NCI-H2196 treated with DMSO at 0.1 percent for 48 hours (cell line): ENCODE data around the gene SP9.
A peak's percentile ranks its signal among the peaks of the same experiment; 100 is the strongest.
"Not testable (repeated sequence)": the region's sequence is repeated elsewhere in the genome, so short reads cannot be mapped to it uniquely, and the experiment has no call there.

Experiments
- DNase-seq: peaks from one replicate; lab custom pipeline; 2025; ENCODE audit not compliant: unreplicated experiment; lab: John Stamatoyannopoulos, UW

Gene SP9

DNA sequence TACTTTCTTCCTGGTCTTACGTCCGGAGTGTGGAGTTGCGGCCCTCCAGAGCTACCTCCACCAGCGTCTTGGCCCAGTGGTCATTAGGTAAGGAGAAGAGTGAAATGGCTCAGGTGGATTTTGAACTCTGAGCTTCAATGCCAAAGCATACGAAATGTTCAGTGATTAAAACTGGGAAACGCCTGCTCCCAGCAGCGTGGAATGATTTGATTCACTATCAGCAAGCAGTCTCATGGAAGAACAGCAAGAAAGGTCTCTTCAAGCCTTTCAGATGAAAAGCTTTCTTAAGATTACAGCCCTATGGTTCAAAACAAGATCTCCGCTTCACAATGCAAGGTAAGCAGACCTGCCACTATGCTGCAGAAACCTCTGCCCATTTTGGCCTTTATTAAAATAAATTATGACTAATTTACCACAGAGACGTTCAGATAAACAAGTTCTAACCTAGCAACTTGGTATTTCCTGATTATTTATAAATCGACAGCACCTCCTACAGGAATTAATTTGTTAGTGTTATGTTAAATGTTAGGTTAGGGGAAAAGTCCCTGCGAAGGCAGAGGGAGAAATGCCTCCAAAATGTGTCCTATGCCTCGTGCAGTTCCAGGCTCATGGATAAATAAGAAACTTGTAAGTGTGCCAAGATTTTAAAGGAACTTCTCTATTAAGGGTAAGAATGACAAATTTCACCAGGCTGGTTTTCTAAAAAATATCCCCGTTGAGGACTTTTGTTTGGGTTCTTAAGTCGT, 10.1 kb downstream of the SP9 start:
- DNase-seq: peak; percentile 19

- DNase-seq: no peak
These were observed 15.3 kb downstream of the SP9 start for GRCh38 chr2:174350018-174350417.

DNA sequence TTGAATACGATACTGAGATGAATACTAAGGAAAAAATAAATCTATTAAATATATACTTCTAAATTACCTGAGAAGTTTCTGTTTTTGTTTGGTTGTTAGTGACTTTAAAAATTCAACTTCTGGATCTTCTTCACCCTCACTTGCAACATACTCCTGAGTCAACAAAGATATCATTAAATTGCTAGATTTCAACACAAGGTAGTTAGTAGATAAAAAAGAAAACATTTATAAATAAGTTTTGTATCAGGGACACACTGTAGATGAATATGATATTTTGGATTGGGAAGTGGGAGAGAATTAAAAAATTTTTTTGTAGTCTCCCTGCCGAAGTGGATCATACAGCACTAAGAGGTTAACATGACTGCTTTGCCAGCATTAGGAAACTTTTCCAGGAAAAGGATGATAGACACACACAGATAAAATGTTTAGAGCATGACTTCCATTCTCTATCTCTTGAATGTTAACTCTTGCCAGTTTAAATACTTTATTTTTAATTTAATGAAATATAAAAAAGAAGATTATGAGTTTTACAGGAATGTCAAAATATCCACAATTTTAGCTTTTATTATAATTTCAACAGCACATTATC, 15.9 kb downstream of the SP9 start:
- no peak for DNase-seq

DNA sequence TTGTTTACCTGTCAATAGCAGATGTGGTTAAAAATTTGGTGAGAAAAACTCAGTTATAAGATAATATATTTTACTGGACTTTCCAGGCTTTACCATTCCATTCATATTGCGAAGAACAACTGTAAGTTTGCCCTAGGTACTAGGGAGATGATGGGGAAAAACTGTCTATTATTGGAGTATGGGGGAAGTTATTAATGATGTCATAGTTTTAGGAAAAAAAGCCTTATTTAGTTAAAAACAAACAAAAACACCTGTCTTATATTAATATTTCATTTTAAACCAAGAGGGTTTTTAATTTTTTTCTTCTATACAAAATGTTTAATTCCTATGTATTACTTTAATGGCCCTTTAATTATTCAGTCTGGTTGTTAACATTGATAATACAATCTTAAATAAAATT, 18.2 kb downstream of the SP9 start:
- DNase-seq: no peak

- DNase-seq: no peak
These were observed 21.6 kb downstream of the SP9 start for GRCh38 chr2:174356347-174356746.

DNA sequence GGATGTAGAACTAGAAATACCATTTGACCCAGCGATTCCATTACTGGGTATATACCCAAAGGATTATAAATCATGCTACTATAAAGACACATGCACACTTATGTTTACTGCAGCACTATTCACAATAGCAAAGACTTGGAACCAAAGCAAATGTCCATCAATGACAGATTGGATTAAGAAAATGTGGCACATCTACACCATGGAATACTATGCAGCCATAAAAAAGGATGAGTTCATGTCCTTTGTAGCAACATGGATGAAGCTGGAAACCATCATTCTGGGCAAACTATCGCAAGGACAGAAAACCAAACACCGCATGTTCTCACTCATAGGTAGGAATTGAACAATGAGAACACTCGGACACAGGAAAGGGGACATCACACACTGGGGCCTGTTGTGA, 24.9 kb downstream of the SP9 start:
- DNase-seq: not testable (repeated sequence)

- DNase-seq: no peak
These were observed 28.2 kb downstream of the SP9 start for GRCh38 chr2:174362949-174363348.

- DNase-seq: not testable (repeated sequence)
These were observed 28.9 kb downstream of the SP9 start for GRCh38 chr2:174363492-174364225.

DNA sequence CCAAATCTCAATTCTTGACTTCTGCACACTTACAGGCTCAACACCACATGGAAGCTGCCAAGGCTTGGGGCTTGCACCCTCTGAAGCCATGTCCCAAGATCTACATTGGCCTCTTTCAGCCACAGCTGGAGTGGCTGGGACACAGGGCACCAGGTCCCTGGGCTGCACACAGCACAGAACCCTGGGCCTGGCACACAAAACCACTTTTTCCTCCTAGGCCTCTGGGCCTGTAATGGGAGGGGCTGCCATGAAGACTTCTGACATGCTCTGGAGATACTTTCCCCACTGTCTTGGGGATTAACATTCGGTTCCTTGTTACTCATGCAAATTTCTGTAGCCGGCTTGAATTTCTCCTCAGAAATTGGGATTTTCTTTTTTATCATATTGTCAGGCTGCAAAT, 29.9 kb downstream of the SP9 start:
- no peak for DNase-seq

DNA sequence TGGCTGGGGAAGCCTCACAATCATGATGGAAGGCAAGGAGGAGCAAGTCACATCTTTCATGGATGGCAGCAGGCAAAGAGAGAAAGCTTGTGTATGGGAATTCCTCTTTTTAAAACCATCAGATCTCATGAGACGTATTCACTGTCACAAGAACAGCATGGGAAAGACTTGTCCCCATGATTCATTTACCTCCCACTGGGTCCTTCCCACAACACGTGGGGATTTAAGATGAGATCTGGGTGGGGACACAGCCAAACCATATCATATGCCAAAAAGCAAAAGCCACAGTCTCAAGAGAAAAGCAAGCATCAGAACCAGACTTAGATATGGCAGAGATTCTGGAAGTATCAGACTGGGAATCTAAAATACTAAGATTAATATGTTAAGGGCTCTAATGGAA, 30.8 kb downstream of the SP9 start:
- DNase-seq: no peak

DNA sequence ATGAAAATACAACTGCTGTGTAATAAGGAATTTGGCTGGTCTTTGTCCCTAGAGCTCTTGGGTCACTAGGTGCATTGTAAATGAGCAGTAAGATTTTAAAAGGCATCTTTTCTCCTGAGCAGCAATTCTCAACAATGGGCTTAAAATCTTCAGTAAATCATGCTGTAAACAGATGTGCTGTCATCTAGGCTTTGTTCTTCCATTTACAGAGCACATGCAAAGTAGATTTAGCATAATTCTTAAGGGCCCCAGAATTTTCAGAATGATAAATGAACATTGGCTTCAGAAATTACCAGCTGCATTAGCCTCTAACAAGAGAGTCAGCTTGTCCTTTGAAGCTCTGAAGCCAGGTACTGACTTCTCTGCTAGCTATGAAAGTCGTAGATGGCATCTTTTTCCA, 33.9 kb downstream of the SP9 start:
- no peak for DNase-seq

- no peak for DNase-seq
These were observed 42.2 kb downstream of the SP9 start for GRCh38 chr2:174376967-174377366.

DNA sequence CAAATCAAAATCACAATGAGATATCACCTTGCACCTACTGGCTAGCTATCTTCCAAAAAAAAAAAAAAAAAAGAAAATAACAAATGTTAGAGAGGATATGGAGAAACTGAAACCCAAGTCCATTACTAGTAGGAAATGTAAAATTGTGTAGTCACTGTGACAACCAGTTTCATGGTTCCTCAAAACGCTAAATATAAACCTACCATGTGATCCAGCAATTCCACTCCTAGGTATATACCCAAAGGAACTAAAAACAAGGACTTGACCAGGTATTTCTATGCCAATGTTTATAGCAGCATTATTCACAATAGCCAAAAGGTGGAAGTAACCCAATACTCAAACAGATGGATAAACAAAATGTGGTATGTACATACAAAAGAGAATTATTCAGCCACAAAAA, 49.0 kb downstream of the SP9 start:
- DNase-seq: no peak

DNA sequence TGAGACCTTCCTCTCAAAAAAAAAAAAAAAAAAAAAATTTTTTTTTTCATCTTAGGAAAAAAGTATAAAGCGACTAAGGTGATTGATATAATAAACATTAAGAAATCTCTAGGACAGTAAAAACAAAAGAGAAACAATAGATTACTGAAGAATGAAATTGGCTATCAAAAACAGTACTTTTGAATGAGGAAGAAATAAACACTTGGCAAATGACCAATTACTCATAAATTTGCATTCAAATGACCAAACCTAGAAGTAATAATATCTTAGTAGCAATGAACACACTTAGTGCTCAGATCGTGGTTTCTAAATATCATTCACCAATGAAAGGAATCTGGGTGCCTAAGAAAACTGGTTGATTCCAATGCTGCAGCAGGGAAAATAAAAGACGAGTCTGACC, 50.4 kb downstream of the SP9 start:
- DNase-seq: no peak
